ENCODE data around the gene CLRN3. TPM values are rescaled to one million over a fixed set of nuclear protein-coding genes. Genes with fewer than 3 reads are reported as not detected.

Gene CLRN3
- total RNA-seq, result not detected

- no peak for DNase-seq
Measured at GRCh38 chr10:127892743-127893142, at the start of gene CLRN3. CLRN3 (minus strand) TSS chr10:127892941; CDS start chr10:127892784, 157 bp downstream.

- DNase-seq, result no peak
Measured at GRCh38 chr10:127940866-127941640, 48.3 kb upstream of the CLRN3 start.

- no peak for DNase-seq
Measured at GRCh38 chr10:127939786-127940330, 47.1 kb upstream of the CLRN3 start.

- no peak for DNase-seq
Measured at GRCh38 chr10:127937915-127938463, 45.2 kb upstream of the CLRN3 start.

- DNase-seq, result no peak
Measured at GRCh38 chr10:127937069-127937468, 44.3 kb upstream of the CLRN3 start.

- no peak for DNase-seq
Measured at GRCh38 chr10:127935071-127935561, 42.4 kb upstream of the CLRN3 start.

GRCh38 chr10:127934383-127934782 is 41.6 kb upstream of the CLRN3 start:
- no peak for DNase-seq

- DNase-seq, result no peak
Measured at GRCh38 chr10:127933271-127933670, 40.5 kb upstream of the CLRN3 start.

GRCh38 chr10:127932521-127933270 is 40.0 kb upstream of the CLRN3 start:
- no peak for DNase-seq

GRCh38 chr10:127928021-127928806 is 35.5 kb upstream of the CLRN3 start:
- DNase-seq, result no peak

- DNase-seq, result no peak
Measured at GRCh38 chr10:127926455-127926854, 33.7 kb upstream of the CLRN3 start.

GRCh38 chr10:127925471-127926207 is 32.9 kb upstream of the CLRN3 start:
- no peak for DNase-seq

- no peak for DNase-seq
Measured at GRCh38 chr10:127923646-127924045, 30.9 kb upstream of the CLRN3 start.

GRCh38 chr10:127922675-127923366 is 30.1 kb upstream of the CLRN3 start:
- no peak for DNase-seq

GRCh38 chr10:127922206-127922605 is 29.5 kb upstream of the CLRN3 start:
- DNase-seq, result no peak

- no peak for DNase-seq
Measured at GRCh38 chr10:127921753-127922145, 29.0 kb upstream of the CLRN3 start.

GRCh38 chr10:127921075-127921752 is 28.5 kb upstream of the CLRN3 start:
- DNase-seq, result no peak

GRCh38 chr10:127920306-127921074 is 27.7 kb upstream of the CLRN3 start:
- no peak for DNase-seq
